Testis (tissue), 3 donors: ENCODE results near the gene INHBA. TPM values are rescaled to one million over a fixed set of nuclear protein-coding genes. Genes with fewer than 3 reads are reported as not detected.
A peak's percentile ranks its signal among the peaks of the same experiment; 100 is the strongest.

Source experiments
- DNase-seq: peaks from one replicate; pipeline ENCODE4 v3.0.0-alpha.2; 2019
- H3K27ac ChIP-seq, 2 donors: fragments of 200-600 bp; sonication (generic); one replicate each; pipeline ENCODE4 v1.5.1; 2019
- H3K27me3 ChIP-seq: fragments of 200-600 bp; sonication (generic); one replicate; pipeline ENCODE4 v1.5.1; 2019
- H3K36me3 ChIP-seq: fragments of 200-600 bp; sonication (generic); one replicate; pipeline ENCODE4 v1.5.1; 2017; ENCODE audit warnings: low read depth; ENCODE audit errors: missing control alignments
- H3K4me1 ChIP-seq: fragments of 200-600 bp; sonication (generic); one replicate; pipeline ENCODE4 v1.5.1; 2019
- H3K4me3 ChIP-seq, 2 donors: fragments of 200-600 bp; sonication (generic); one replicate each; pipeline ENCODE4 v1.5.1; 2017 to 2019
- H3K9me3 ChIP-seq: fragments of 200-600 bp; sonication (generic); one replicate; pipeline ENCODE4 v1.5.1; 2017
- CTCF ChIP-seq, 3 experiments: fragments of 450-650 bp in 2 of 3; fragments of 200-600 bp in 1 of 3; sonication (generic) in 1 of 3; IDR thresholded peaks; one replicate each; pipeline ENCODE4 v1.5.1; 2016 to 2019; ENCODE audit warnings: antibody characterized with exemption in 3 of 3, mild to moderate bottlenecking in 2 of 3, moderate library complexity in 1 of 3
- POLR2A ChIP-seq: fragments of 450-650 bp; IDR thresholded peaks from one replicate; pipeline ENCODE4 v1.6.1; 2017; ENCODE audit warnings: antibody characterized with exemption, mild to moderate bottlenecking, moderate library complexity
- WGBS, 2 donors: methylation state at CpG; one replicate each; pipeline ENCODE4 v1.1.5; 2018; 5-methylcytosine and 5-hydroxymethylcytosine counted together
- intact Hi-C: fragments of 100-400 bp; cut with DNase I; formaldehyde crosslinking; loops from one replicate; pipeline ENCODE4 v1.15.1; 2023; ENCODE audit warnings: low total_unique reads
- polyA plus RNA-seq: library from polyadenylated mRNA; stranded (reverse); fragments of 350-450 nt; fragmentation: Illumina TruSeq; extraction: RNeasy Lipid Tissue Mini Kit (QIAGEN cat#74804); gene quantifications from one replicate; pipeline ENCODE4 v1.2.3, GENCODE V29; 2014; ENCODE audit warnings: low read depth, low replicate concordance; ENCODE audit not compliant: insufficient read depth
- total RNA-seq, 2 donors: library from RNA; depleted of rRNA; stranded (reverse); fragments of >200 nt; gene quantifications; one replicate each; pipeline ENCODE4 v1.2.3, GENCODE V29; 2016

INHBA gene
- total and polyA plus RNA-seq, 3 donors from 2014 or later, result 2.5 to 8.0 (median 5.7) TPM

GRCh38 chr7:41693150-41693997 is 9.5 kb downstream of the INHBA start:
- Histone ChIP-seq H3K4me1 (peaks cover 4% of the 10 kb centered on the region), H3K9me3 (no peaks in the 10 kb centered on the region), H3K36me3 (no peaks in the 10 kb centered on the region), H3K27me3 (no peaks in the 10 kb centered on the region), H3K27ac (no peak overlapping the region), H3K4me3 (no peak overlapping the region)
- intact Hi-C loops, result no loop called here
- no peak for TF ChIP-seq POLR2A
- TF ChIP-seq CTCF (IDR thresholded peaks at IDR 0.05), result peak in 2 of 3 experiments; percentile 37 to 41
- DNase-seq, result no peak
- WGBS, 2 donors, result 66 to 72% methylated on average over 10 of the region's 10 CpGs

GRCh38 chr7:41692251-41692650 is 10.6 kb downstream of the INHBA start:
- H3K27ac ChIP-seq, result no peak overlapping the region
- no peaks in the 10 kb centered on the region for H3K27me3 ChIP-seq
- 55 to 65% methylated on average over 7 of the region's 7 CpGs for WGBS, 2 donors
- no peaks in the 10 kb centered on the region for H3K9me3 ChIP-seq
- no peaks in the 10 kb centered on the region for H3K36me3 ChIP-seq
- peaks cover 4% of the 10 kb centered on the region for H3K4me1 ChIP-seq
- intact Hi-C loops, result no loop called here
- no peak overlapping the region for H3K4me3 ChIP-seq
- no peak for TF ChIP-seq POLR2A
- TF ChIP-seq CTCF (IDR thresholded peaks at IDR 0.05), result no peak
- DNase-seq, result no peak

- Histone ChIP-seq H3K4me3 (no peak overlapping the region), H3K9me3 (no peaks in the 10 kb centered on the region), H3K27ac (no peak overlapping the region), H3K27me3 (no peaks in the 10 kb centered on the region), H3K4me1 (peaks cover 4% of the 10 kb centered on the region), H3K36me3 (no peaks in the 10 kb centered on the region)
- WGBS, 2 donors, result 78 to 84% methylated on average over 3 of the region's 3 CpGs
- DNase-seq, result no peak
- no peak for TF ChIP-seq CTCF (IDR thresholded peaks at IDR 0.05)
- no peak for TF ChIP-seq POLR2A
- intact Hi-C loops, result no loop called here
These were observed 11.4 kb downstream of the INHBA start for GRCh38 chr7:41691286-41692190.

- Histone ChIP-seq H3K9me3 (no peaks in the 10 kb centered on the region), H3K27ac (no peak overlapping the region), H3K4me3 (no peak overlapping the region), H3K36me3 (no peaks in the 10 kb centered on the region), H3K4me1 (no peaks in the 10 kb centered on the region), H3K27me3 (no peaks in the 10 kb centered on the region)
- TF ChIP-seq CTCF (IDR thresholded peaks at IDR 0.05) (no peak), POLR2A (no peak)
- DNase-seq, result no peak
- intact Hi-C loops, result no loop called here
- 37 to 54% methylated on average over 16 of the region's 16 CpGs for WGBS, 2 donors
These were observed 13.1 kb downstream of the INHBA start for GRCh38 chr7:41689815-41690214.
